ENCODE data around the gene DHDDS.

- TF ChIP-seq POLR2A (IDR thresholded peaks at IDR 0.05) (no peak), CTCF (IDR thresholded peaks at IDR 0.05) (no peak)
These were observed 27.5 kb upstream of the DHDDS start for GRCh38 chr1:26404641-26405040.
